HG03039 (cell line): ENCODE measurements around the gene TYROBP.
"Not testable (repeated sequence)": the region's sequence is repeated elsewhere in the genome, so short reads cannot be mapped to it uniquely, and the experiment has no call there.

Source experiments
- ATAC-seq: cut with Tn5 transposase; IDR thresholded peaks from one replicate; pipeline ENCODE4 v1.9.1; 2021; ENCODE audit warnings: mild to moderate bottlenecking, moderate library complexity; ENCODE audit not compliant: unreplicated experiment

The TYROBP gene

GRCh38 chr19:35908010-35908441, at the start of gene TYROBP:
TYROBP (minus strand) TSS chr19:35908295; CDS start chr19:35908228, 67 bp downstream.
- ATAC-seq = no peak

GRCh38 chr19:35957411-35957810, 49.3 kb upstream of the TYROBP start:
- ATAC-seq = not testable (repeated sequence)

- ATAC-seq = no peak
These were observed 48.0 kb upstream of the TYROBP start for GRCh38 chr19:35955881-35956634.

GRCh38 chr19:35949131-35949530, 41.0 kb upstream of the TYROBP start:
- no peak for ATAC-seq

GRCh38 chr19:35946203-35946602, 38.1 kb upstream of the TYROBP start:
- no peak for ATAC-seq

GRCh38 chr19:35945121-35945790, 37.2 kb upstream of the TYROBP start:
- ATAC-seq = no peak

GRCh38 chr19:35944556-35944955, 36.5 kb upstream of the TYROBP start:
- no peak for ATAC-seq

- ATAC-seq = no peak
These were observed 35.5 kb upstream of the TYROBP start for GRCh38 chr19:35943321-35944301.

GRCh38 chr19:35942235-35942634, 34.1 kb upstream of the TYROBP start:
- ATAC-seq = no peak

- no peak for ATAC-seq
These were observed 32.7 kb upstream of the TYROBP start for GRCh38 chr19:35940839-35941238.

GRCh38 chr19:35940078-35940775, 32.1 kb upstream of the TYROBP start:
- no peak for ATAC-seq

- no peak for ATAC-seq
These were observed 31.4 kb upstream of the TYROBP start for GRCh38 chr19:35939307-35940077.

- ATAC-seq = no peak
These were observed 30.5 kb upstream of the TYROBP start for GRCh38 chr19:35938282-35939224.

GRCh38 chr19:35937345-35938281, 29.5 kb upstream of the TYROBP start:
- no peak for ATAC-seq

GRCh38 chr19:35936738-35937268, 28.7 kb upstream of the TYROBP start:
- ATAC-seq = no peak

GRCh38 chr19:35935911-35936737, 28.0 kb upstream of the TYROBP start, which contains the start of gene LRFN3:
LRFN3 (plus strand) TSS chr19:35936374; CDS start chr19:35939426, 3,052 bp downstream.
- no peak for ATAC-seq
